IMR-90 (cell line): ENCODE results near the gene TCEAL5.

Experiments used
- CTCF ChIP-seq: conservative IDR thresholded peaks from 2 replicates; pipeline ENCODE4 v1.5.1; 2012; ENCODE audit warnings: mild to moderate bottlenecking, low read depth, low read length, improper control_type of control experiment
- ELK1 ChIP-seq: fragments of 150-350 bp; IDR thresholded peaks from 2 replicates; pipeline ENCODE4 v1.6.1; 2016; ENCODE audit warnings: low read depth, mild to moderate bottlenecking, low read length, moderate library complexity, borderline replicate concordance

- TF ChIP-seq ELK1 (no peak), CTCF (no peak)
Measured at GRCh38 chrX:103304705-103305104, 28.2 kb upstream of the TCEAL5 start.
